Lower leg skin (tissue), 3 donors: ENCODE data around the gene PREX1.

Experiments used
- POLR2A ChIP-seq, 2 donors: fragments of 450-650 bp; IDR thresholded peaks; one replicate each; pipeline ENCODE4 v1.6.1; 2016 to 2017; ENCODE audit warnings: antibody characterized with exemption in 2 of 2, mild to moderate bottlenecking in 1 of 2, moderate library complexity in 1 of 2
- TF ChIP-seq, protein P1 (sequence below), 3 donors: fragments of 450-650 bp; IDR thresholded peaks; one replicate each; pipeline ENCODE4 v1.5.1; 2016; ENCODE audit warnings: antibody characterized with exemption in 3 of 3, mild to moderate bottlenecking in 3 of 3, moderate library complexity in 2 of 3

DNA sequence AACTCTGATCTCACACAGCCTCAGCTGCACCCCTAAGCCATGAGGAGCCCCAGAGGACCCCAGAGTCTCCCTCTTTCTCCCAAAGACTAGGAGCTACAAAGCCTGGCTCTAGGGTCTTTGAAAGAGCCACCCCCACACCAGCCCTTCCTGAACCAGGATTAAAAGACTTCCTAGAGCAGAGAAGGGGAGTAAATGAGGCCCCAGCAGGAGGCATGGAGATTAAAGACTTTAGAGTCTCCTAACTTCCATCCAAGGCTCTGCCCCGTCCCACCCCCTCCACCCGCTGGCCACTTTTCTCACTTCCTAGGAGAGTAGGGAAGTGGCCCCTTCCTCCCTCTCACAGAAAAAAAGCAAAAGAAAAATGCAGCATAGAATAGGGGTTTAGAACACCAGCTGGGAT lies 1.7 kb downstream of the PREX1 start:
- TF ChIP-seq, protein P1, sequence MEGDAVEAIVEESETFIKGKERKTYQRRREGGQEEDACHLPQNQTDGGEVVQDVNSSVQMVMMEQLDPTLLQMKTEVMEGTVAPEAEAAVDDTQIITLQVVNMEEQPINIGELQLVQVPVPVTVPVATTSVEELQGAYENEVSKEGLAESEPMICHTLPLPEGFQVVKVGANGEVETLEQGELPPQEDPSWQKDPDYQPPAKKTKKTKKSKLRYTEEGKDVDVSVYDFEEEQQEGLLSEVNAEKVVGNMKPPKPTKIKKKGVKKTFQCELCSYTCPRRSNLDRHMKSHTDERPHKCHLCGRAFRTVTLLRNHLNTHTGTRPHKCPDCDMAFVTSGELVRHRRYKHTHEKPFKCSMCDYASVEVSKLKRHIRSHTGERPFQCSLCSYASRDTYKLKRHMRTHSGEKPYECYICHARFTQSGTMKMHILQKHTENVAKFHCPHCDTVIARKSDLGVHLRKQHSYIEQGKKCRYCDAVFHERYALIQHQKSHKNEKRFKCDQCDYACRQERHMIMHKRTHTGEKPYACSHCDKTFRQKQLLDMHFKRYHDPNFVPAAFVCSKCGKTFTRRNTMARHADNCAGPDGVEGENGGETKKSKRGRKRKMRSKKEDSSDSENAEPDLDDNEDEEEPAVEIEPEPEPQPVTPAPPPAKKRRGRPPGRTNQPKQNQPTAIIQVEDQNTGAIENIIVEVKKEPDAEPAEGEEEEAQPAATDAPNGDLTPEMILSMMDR (IDR thresholded peaks at IDR 0.05) = no peak
- TF ChIP-seq POLR2A (IDR thresholded peaks at IDR 0.05) = no peak
